ENCODE results near the gene PHF21A. TPM values are rescaled to one million over a fixed set of nuclear protein-coding genes. Genes with fewer than 3 reads are reported as not detected.
A peak's percentile ranks its signal among the peaks of the same experiment; 100 is the strongest.

Gene PHF21A
- total RNA-seq, 1 donor from 2014 or later: 8.9 TPM

GRCh38 chr11:46075928-46076327, 45.3 kb downstream of the PHF21A start:
- no peak for DNase-seq (ENCODE audit: low read depth in 2 of 2)

DNA sequence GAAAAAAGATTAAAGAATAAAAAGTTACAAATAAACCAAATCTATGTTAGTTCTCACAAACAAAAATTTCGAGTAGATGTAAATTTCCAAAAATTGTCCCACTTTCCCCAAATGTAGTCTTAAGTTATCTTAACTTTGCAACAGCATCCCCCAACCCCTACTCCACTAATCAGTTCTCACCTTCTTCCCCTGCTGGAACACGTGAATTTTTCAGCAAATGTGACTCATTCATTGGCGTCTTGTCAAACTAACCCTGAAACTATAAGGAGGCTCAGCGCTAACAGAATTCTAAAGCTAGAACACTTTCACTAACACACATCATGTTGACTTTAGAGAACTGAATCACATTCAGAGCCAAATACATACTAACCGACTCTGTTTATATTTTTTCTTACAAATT, 46.1 kb downstream of the PHF21A start:
- peak; percentile 11 to 48 for DNase-seq (ENCODE audit: low read depth in 2 of 2)

GRCh38 chr11:46073632-46074031, 47.6 kb downstream of the PHF21A start:
- DNase-seq (ENCODE audit: low read depth in 2 of 2): no peak

DNA sequence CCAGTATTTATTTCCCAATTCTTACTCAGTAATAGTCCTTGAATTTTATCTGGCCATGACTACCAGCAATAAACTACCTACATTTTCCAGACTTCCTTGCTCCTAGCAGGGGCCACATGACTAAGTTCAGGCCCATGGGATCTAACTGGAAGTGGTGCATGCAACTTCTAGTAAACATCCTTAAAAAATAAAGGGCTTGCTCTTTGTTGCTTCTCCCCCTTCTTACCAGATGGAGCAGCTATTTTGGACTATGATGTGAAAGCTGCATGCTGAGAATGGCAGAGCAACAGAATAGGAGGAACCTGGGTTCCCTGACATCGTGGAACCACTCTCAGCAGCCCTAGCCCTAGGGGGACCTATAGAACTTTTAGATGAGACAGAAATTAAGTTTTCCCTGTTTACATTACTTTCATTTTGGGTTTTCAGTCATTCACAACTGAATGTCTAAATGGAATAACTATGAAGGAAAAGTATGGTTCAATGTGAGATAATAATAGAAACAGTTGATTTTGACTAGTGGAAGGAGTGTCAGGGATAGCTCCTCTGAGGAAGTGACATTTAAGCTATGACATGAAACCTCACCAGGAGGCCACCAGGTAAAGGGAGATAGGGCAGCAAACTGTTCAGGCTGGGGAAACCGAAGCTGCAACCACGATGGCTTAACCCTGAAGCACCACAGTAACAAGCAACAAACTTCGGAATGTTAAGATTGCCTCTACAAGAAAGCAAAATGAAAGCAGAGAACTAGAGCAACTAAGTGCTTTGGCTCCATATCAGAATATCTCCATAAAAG, 48.9 kb downstream of the PHF21A start:
- no peak for DNase-seq (ENCODE audit: low read depth in 2 of 2)

GRCh38 chr11:46071091-46071490, 50.2 kb downstream of the PHF21A start:
- no peak for DNase-seq (ENCODE audit: low read depth in 2 of 2)

GRCh38 chr11:46069595-46069994, 51.7 kb downstream of the PHF21A start:
- no peak for DNase-seq (ENCODE audit: low read depth in 2 of 2)

DNA sequence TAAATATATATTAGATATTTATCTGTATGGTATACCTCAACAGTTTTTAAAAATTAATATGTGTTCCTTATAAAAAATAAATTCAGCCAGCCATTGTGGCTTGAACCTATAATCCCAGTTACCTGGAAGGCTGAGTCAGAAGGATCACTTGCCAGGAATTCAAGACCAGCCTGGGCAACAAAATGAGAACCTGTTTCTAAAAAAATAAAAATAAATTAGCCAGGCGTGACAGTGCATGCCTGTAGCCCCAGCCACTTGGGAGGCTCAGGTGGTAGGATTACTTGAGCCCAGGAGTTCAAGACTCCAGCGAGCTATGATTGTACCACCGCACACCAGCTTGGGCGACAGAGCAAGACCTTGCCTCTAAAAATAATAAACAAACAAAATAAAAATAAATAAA, 54.9 kb downstream of the PHF21A start:
- DNase-seq (ENCODE audit: low read depth in 2 of 2): no peak

- DNase-seq (ENCODE audit: low read depth in 2 of 2): no peak
Observed at GRCh38 chr11:46065681-46066080, 55.6 kb downstream of the PHF21A start.

GRCh38 chr11:46064221-46064620, 57.0 kb downstream of the PHF21A start:
- no peak for DNase-seq (ENCODE audit: low read depth in 2 of 2)

DNA sequence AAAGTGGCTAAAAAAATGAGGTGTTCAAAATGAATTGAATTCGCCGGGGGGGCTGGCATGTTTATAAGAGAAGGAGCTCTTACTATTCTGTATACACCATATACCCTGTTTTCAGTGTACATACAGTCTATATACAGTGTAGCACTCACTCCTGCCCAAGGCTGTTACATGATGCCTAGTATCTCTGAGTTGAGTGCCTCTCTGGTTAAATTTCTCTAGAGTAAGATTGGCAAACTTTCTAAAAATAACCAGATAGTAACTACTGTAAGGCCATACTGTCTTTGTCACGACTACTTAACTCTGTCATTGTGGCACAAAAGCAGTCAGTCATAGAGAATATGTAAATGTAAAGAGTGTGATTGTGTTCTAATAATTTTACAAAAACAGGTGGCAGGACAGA, 58.1 kb downstream of the PHF21A start:
- no peak for DNase-seq (ENCODE audit: low read depth in 2 of 2)

- no peak for DNase-seq (ENCODE audit: low read depth in 2 of 2)
Observed at GRCh38 chr11:46060013-46060412, 61.2 kb downstream of the PHF21A start.

GRCh38 chr11:46057489-46057888, 63.8 kb downstream of the PHF21A start:
- no peak for DNase-seq (ENCODE audit: low read depth in 2 of 2)

GRCh38 chr11:46055371-46055770, 65.9 kb downstream of the PHF21A start:
- no peak for DNase-seq (ENCODE audit: low read depth in 2 of 2)

DNA sequence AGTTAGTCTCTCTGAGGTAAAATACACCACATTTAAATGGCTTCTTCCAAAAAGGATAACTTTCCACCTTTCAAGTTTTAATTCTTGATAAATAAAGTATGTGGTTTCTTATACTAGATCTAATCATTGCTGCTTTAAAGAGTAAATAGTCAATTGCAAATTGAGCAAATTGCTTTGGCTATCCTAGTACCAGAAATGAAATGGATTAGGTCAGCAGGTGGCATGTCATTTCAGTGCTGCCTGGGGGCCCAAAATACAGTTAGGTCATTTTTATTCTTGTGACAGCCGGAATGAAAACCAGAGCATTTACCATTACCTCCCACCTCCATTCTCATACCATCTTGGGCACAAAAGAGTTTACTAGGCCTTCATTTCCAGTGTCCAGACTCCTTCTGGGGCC, 70.2 kb downstream of the PHF21A start:
- DNase-seq (ENCODE audit: low read depth in 2 of 2): no peak

DNA sequence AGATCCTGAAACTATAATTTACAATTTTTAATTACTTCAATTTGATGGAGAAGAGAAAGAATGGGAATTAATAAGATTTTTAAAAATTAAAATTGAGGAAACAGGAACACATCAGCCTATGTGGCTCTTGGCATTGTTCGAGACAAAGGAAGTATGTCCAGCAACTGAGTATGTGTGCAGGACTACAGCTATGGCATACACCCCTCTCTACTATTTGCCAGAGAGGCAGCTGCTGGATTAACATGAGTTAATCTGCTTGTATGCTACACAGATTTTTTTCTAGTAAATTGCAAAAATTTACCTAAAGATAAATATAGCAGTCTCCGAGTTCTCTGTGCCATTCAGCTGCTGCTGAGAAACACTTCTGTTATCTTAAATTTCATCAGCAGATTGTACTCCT, 70.6 kb downstream of the PHF21A start:
- peak in 1 of 2 donors; percentile 11 for DNase-seq (ENCODE audit: low read depth in 2 of 2)

GRCh38 chr11:46050003-46050461, 71.2 kb downstream of the PHF21A start:
- peak; percentile 2 to 15 for DNase-seq (ENCODE audit: low read depth in 2 of 2)

- DNase-seq (ENCODE audit: low read depth in 2 of 2): no peak
Observed at GRCh38 chr11:46049325-46049897, 71.8 kb downstream of the PHF21A start.

GRCh38 chr11:46048198-46048597, 73.1 kb downstream of the PHF21A start:
- no peak for DNase-seq (ENCODE audit: low read depth in 2 of 2)

- DNase-seq (ENCODE audit: low read depth in 2 of 2): no peak
Observed at GRCh38 chr11:46047520-46047919, 73.7 kb downstream of the PHF21A start.

DNA sequence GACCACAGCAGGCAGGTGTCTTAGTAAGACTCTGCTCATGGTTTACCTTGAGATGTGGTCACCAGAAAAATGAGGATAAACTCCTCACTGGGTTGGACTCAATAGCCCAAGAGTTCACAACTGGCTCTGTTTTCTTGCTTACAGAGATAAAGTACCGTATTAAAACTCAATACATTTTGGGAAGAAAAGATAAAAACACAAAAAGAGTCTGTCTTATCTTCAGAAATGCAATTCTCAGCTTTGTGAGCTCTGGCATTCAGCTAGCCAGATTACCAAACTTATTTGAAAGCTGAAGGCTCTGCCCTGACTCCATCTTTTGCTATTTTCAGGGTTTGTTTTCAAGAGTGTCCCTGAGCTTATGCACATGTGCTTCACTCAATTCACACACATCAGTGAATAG, 75.4 kb downstream of the PHF21A start:
- DNase-seq (ENCODE audit: low read depth in 2 of 2): no peak

DNA sequence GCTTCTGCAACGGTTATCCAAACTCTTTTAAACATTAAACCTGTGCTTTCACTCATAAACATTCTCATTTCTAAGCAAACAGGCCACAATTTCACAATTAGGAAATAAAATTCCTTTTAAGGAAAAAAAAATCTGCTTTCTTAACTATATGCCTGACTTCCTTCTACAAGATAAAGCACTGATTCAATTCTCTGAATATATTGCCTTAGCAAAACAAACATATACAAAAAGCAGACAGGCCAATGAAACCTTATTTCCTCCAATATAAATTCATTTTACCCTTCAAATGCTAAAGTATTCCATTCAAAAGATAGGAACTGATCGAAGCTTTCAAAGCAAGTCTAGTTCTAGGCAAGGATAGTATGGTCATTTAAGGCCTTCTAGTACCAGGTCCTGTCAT, 76.7 kb downstream of the PHF21A start:
- no peak for DNase-seq (ENCODE audit: low read depth in 2 of 2)

DNA sequence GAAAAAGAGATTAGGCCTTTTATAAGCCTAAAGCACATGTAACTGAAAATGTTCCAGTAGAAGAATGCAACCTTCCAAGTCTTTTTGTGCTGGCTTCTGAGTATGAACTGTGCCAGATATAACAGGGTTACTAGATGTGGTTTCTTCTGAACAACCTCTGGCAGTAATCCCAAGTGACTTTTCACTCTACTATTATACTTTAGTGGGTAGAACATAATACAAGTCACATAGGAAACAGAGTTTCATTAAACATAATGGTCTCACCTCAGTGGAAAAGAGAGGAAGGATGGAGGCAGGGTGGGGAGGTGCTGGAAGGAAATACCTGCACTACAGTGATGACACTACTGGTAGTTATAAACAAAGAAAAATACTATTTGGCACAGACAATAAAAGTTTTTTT, 81.3 kb downstream of the PHF21A start:
- peak in 1 of 2 donors; percentile 22 for DNase-seq (ENCODE audit: low read depth in 2 of 2)

DNA sequence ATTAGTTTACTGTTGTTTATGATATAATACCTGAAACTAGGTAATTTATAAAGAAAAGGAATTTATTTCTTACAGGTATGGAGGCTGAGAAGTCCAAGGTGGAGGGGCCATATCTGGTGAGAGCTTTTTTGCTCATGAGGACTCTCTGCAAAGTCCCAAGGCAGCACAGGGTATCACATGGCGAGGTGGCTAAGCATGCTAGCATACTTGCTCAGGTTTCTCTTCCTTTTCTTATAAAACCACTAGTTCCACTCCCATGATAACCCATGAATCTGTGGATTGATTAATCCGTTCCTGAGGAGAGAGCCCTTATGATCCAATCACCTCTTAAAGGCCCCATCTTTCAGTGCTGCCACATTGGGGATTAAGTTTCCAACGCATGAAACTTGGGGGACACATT, 82.7 kb downstream of the PHF21A start:
- no peak for DNase-seq (ENCODE audit: low read depth in 2 of 2)

All from lung microvascular endothelial cell (primary cell).